ENCODE data around the gene ANXA7.

DNA sequence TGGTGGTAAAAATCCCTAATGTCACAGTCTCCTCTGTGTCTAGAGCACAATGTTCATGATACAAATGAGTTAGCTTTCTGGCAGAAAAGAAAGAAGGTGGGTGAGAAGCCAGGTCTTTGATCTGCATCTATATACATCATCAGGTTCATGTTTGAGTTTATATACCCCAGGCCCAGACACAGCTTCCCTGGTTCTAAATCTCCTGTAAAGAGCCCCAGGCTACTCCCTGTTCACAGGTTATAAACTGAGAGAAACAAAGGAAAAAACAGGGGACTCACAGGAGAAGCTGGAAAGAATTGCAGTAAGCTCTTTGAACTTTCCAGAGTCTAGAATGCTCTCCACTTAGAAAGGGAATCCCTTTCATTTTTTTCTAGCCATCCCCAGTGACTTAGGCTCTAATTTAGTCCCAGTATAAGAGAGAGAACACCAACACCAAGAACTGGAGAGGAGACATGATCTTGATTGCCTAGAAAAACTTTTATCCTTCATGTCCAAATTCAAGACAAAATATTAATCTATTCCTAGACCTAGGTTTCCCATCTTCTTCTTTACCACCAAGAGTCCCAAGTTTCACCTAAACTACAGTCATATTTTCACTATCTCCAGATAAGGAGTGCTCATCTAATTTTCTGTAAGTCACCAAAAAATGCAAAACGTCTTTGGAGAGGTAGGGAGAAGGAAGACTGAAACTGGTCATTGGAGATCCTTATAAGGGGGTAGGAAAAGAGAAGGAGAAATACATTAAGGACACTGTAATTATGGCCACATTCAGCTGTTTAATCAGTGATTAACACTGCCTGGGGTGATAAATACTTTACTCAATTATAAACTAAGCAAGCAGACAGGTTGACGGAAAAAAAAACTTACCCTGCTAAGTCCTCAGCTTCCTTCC lies 19.0 kb upstream of the ANXA7 start:
- TF ChIP-seq, protein P1, sequence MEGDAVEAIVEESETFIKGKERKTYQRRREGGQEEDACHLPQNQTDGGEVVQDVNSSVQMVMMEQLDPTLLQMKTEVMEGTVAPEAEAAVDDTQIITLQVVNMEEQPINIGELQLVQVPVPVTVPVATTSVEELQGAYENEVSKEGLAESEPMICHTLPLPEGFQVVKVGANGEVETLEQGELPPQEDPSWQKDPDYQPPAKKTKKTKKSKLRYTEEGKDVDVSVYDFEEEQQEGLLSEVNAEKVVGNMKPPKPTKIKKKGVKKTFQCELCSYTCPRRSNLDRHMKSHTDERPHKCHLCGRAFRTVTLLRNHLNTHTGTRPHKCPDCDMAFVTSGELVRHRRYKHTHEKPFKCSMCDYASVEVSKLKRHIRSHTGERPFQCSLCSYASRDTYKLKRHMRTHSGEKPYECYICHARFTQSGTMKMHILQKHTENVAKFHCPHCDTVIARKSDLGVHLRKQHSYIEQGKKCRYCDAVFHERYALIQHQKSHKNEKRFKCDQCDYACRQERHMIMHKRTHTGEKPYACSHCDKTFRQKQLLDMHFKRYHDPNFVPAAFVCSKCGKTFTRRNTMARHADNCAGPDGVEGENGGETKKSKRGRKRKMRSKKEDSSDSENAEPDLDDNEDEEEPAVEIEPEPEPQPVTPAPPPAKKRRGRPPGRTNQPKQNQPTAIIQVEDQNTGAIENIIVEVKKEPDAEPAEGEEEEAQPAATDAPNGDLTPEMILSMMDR (conservative IDR thresholded peaks at IDR 0.05 in 1 of 2, IDR thresholded peaks at IDR 0.05 in 1 of 2; ENCODE audit: low read depth in 1 of 2, low read length in 2 of 2) = no peak
- no peak for TF ChIP-seq EZH2 (IDR thresholded peaks at IDR 0.05; ENCODE audit: low read length, missing control alignments)
